Right lobe of liver (tissue), 6 donors: ENCODE measurements around the gene RSBN1. TPM values are rescaled to one million over a fixed set of nuclear protein-coding genes. Genes with fewer than 3 reads are reported as not detected.

ENCODE experiments used
- ATAC-seq, 4 donors: fragments of 200-7000 bp; cut with Tn5 transposase; one replicate each; pipeline ENCODE4 v1.9.1; 2020; ENCODE audit warnings: mild to moderate bottlenecking in 4 of 4, moderate library complexity in 4 of 4
- DNase-seq, 3 donors: peaks; one replicate each; pipeline ENCODE4 v3.0.0-alpha.2; 2020
- H3K27ac ChIP-seq, 3 donors: fragments of 200-600 bp; one replicate each; pipeline ENCODE4 v1.8.0; 2022
- H3K27me3 ChIP-seq, 2 donors: fragments of 200-600 bp; one replicate each; pipeline ENCODE4 v1.8.0; 2022
- H3K36me3 ChIP-seq, 4 donors: fragments of 200-600 bp; sonication (generic) in 1 of 4; one replicate each; pipeline versions ENCODE4 v1.5.1 to v1.8.0; 2017 to 2022; ENCODE audit warnings: control low read depth in 1 of 4
- H3K4me1 ChIP-seq, 4 donors: fragments of 200-600 bp; sonication (generic) in 1 of 4; one replicate each; pipeline versions ENCODE4 v1.5.1 to v1.8.0; 2017 to 2022; ENCODE audit warnings: control low read depth in 1 of 4
- H3K4me3 ChIP-seq, 3 donors: fragments of 200-600 bp; one replicate each; pipeline ENCODE4 v1.8.0; 2022
- H3K9me3 ChIP-seq, 4 donors: fragments of 200-600 bp; sonication (generic) in 1 of 4; one replicate each; pipeline versions ENCODE4 v1.5.1 to v1.8.0; 2017 to 2022; ENCODE audit warnings: control low read depth in 1 of 4
- POLR2A ChIP-seq: fragments of 450-650 bp; IDR thresholded peaks from one replicate; pipeline ENCODE4 v1.6.1; 2017; ENCODE audit warnings: antibody characterized with exemption, mild to moderate bottlenecking
- WGBS: methylation state at CpG from one replicate; pipeline ENCODE4 v1.1.6; 2018; ENCODE audit warnings: low coverage, low lambda C conversion rate; ENCODE audit not compliant: insufficient coverage; ENCODE audit errors: missing lambda C conversion rate; 5-methylcytosine and 5-hydroxymethylcytosine counted together
- intact Hi-C, 2 donors: fragments of 100-400 bp; cut with DNase I; formaldehyde crosslinking; loops; one replicate each; pipeline versions ENCODE4 v1.11.2 to v1.14.1; 2022
- total RNA-seq, 6 experiments: library from RNA; depleted of rRNA in 2 of 6; stranded (reverse); fragments of >200 nt in 2 of 6; fragmentation: NEBNext Ultra II Directional in 3 of 6; extraction: Animal tissue kit (Norgen Biotek cat#: 25700) in 3 of 6; gene quantifications; one replicate each; pipeline versions ENCODE4 v1.1.0 to v1.2.4, GENCODE V29; 2016 to 2023
- TF ChIP-seq, protein P1 (sequence below), 4 donors: fragments of 200-600 bp in 3 of 4; fragments of 450-650 bp in 1 of 4; IDR thresholded peaks; one replicate each; pipeline versions ENCODE4 v1.5.1 to v1.8.0; 2016 to 2022; ENCODE audit warnings: antibody characterized with exemption in 4 of 4, mild to moderate bottlenecking in 2 of 4
- donor health status: DM: no; HTN: yes; CAD: no.
- donor health status: DM: no; HTN: no; CAD: no.
- donor health status: DM: no; HTN: no; CAD: no.
- donor health status: DM: no; HTN: yes; CAD: no.
- donor health status: DM: no; HTN: yes; CAD: no.

The RSBN1 gene
- total RNA-seq, 6 experiments from 2014 or later: 4.1 to 5.9 (median 5.0) TPM

DNA sequence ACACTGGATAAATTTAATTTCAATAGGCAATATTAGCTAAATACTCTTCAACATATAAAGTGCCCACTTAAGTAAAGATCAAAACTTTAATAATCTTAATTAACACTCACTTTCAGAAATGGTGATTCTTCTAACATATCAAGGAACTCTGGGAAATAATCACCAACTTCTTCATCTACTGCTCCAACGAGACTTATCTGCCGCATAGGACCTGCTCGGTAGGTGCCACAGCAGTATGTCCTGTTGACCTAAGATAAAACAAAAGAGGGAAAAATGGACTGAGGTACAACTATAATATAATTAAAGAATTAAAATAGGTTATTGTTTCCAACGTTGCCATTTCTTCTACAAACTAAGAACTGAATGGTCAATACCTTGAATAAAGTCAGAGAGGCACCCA lies 34.7 kb downstream of the RSBN1 start:
- Histone ChIP-seq H3K4me1 (no peaks in the 10 kb centered on the region), H3K27me3 (no peaks in the 10 kb centered on the region), H3K36me3 (peaks cover 0 to 3% (median 0%) of the 10 kb centered on the region in 4 donors), H3K27ac (no peak overlapping the region), H3K4me3 (no peak overlapping the region), H3K9me3 (no peaks in the 10 kb centered on the region)
- TF ChIP-seq, protein P1, sequence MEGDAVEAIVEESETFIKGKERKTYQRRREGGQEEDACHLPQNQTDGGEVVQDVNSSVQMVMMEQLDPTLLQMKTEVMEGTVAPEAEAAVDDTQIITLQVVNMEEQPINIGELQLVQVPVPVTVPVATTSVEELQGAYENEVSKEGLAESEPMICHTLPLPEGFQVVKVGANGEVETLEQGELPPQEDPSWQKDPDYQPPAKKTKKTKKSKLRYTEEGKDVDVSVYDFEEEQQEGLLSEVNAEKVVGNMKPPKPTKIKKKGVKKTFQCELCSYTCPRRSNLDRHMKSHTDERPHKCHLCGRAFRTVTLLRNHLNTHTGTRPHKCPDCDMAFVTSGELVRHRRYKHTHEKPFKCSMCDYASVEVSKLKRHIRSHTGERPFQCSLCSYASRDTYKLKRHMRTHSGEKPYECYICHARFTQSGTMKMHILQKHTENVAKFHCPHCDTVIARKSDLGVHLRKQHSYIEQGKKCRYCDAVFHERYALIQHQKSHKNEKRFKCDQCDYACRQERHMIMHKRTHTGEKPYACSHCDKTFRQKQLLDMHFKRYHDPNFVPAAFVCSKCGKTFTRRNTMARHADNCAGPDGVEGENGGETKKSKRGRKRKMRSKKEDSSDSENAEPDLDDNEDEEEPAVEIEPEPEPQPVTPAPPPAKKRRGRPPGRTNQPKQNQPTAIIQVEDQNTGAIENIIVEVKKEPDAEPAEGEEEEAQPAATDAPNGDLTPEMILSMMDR (IDR thresholded peaks at IDR 0.05): no peak
- no peak for TF ChIP-seq POLR2A
- 90% methylated on average over 4 of the region's 4 CpGs for WGBS
- intact Hi-C loops: no loop called here
- ATAC-seq: no peak
- DNase-seq: no peak

DNA sequence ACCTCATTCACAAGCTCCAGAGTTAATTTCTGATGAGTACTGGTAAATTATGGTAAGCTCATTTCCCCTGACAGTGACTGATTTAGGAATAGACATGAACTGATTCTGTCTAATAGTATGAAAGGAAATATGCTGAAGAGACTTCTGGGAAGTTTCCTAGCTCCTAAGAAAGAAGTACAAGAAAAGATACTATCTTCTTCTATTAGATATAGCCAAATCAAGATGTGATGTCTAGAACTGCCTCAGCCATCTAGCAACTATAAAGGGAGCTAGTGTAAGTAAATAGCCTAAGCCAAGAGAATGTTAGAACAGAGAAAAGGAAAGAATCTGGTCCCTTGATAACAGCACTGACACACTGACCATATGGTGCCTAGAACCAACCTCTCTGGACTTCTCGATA lies 42.2 kb downstream of the RSBN1 start:
- intact Hi-C loops: no loop called here
- Histone ChIP-seq H3K27ac (no peak overlapping the region), H3K9me3 (no peaks in the 10 kb centered on the region), H3K4me3 (no peak overlapping the region), H3K27me3 (no peaks in the 10 kb centered on the region), H3K36me3 (peaks cover 0 to 20% (median 0%) of the 10 kb centered on the region in 4 donors), H3K4me1 (no peaks in the 10 kb centered on the region)
- DNase-seq (no peak), ATAC-seq (no peak)
- TF ChIP-seq, protein P1 (IDR thresholded peaks at IDR 0.05): no peak
- TF ChIP-seq POLR2A: no peak
- 100% methylated on average over 1 of the region's 1 CpG for WGBS

DNA sequence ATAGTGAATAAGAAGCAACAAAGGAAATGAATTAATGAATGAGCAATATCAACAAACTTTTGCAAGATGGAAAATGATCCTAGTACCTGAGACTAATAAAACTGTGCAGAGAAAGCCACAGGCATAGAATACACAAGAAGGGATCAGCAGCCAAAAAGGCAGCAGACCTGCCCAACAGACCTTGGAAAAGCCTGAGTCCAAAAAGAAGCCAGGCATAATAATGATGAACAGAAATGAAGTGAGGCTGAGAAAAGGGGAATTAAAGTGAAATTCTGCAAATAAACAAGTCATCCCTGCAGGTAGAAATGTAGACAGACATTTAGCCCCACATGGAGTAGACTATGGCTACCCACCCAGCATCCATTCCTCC lies 42.7 kb downstream of the RSBN1 start:
- Histone ChIP-seq H3K4me3 (no peak overlapping the region), H3K27ac (no peak overlapping the region), H3K9me3 (no peaks in the 10 kb centered on the region), H3K36me3 (peaks cover 0 to 20% (median 0%) of the 10 kb centered on the region in 4 donors), H3K4me1 (no peaks in the 10 kb centered on the region), H3K27me3 (no peaks in the 10 kb centered on the region)
- TF ChIP-seq POLR2A: no peak
- TF ChIP-seq, protein P1 (IDR thresholded peaks at IDR 0.05): no peak
- DNase-seq: no peak
- intact Hi-C loops: no loop called here
- no peak for ATAC-seq

DNA sequence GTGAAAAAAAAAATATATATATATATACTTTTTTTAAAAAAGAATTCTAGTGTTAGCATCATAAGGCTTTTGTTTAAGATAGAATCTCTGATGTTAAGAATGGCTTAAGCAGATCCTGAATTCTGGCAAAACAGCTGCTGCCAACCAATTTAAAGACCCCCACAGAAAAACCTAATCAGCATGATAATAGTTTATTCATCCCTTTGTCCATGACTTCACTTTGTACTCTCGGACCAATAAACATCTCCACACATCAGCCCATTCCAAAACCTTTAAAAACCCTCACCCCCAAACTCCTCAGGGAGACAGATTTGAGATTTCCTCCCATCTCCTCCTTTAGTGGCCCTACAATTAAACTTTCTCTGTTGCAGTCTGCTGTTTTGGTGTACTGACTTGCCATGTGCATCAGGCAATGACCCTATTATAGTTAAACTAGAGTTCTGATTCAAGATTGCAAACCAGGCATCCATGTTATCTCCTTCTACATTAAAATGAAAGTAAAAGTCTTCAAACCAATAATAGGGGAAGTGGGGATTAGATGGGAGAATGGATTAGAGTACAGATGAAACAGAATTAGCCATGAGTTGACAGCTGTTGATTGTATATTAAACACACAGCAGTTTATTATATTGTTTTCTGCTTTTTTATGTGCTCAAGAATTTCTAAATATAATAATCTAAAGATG lies 43.2 kb downstream of the RSBN1 start:
- Histone ChIP-seq H3K27ac (no peak overlapping the region), H3K4me3 (no peak overlapping the region), H3K36me3 (peaks cover 0 to 20% (median 0%) of the 10 kb centered on the region in 4 donors), H3K9me3 (no peaks in the 10 kb centered on the region), H3K27me3 (no peaks in the 10 kb centered on the region), H3K4me1 (no peaks in the 10 kb centered on the region)
- ATAC-seq (no peak), DNase-seq (no peak)
- TF ChIP-seq, protein P1 (IDR thresholded peaks at IDR 0.05): no peak
- TF ChIP-seq POLR2A: no peak
- intact Hi-C loops: no loop called here
- whole genome bisulfite sequencing: 100% methylated on average over 1 of the region's 1 CpG
